ENCODE measurements around the gene LAMC1.

The LAMC1 gene

DNA sequence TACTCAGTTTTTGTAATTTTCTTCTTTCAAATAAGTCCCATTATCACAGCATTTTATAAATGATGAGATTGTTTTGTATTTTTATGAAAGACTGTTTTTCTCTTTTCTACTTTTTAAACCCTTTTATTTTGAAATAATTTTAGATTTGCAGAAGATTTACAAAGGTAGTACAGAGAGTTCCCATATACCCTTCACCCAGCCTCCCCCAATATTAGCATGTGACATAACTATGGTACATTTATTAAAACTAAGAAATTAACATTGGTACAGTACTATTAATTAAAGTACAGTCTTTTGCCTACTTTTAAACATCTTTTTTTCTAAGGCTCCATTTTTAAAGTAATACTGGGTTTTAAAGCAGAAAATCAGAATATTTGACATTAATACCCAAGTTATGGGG is 127.2 kb downstream of the LAMC1 start:
- no peak for DNase-seq

DNA sequence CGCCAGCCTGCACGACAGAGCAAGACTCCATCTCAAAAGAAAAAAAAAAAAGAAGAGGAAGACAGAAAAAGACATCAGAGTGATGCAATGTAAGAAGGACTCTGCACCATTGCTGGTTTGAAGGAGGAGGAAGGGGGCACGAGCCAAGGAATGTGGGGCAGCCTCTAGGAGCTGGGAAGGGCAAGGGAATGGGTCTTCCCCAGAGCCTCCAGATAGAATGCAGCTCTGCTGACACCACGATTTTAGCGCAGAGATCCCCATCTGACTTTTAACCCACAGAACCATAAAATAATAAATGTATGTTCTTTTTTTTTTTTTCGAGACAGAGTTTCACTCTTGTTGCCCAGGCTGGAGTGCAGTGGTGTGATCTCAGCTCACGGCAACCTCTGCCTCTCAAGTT is 129.0 kb downstream of the LAMC1 start:
- no peak for DNase-seq

DNA sequence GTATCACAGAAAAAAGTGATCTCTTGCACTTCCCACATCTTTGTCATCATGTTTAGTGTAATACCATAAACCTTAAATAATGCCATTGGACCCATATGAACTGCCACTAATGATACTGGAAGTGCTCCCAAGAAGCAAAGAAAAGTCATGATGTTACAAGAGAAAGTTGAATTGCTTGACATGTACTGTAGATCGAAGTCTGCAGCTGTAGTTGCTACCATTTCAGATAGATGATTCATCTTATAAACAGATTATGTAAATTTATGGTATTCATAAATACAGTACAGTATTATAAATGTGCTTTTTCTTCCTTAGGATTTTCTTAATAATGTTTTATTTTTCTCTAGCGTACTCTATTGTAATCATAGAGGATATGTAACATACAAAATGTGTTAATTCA is 132.7 kb downstream of the LAMC1 start:
- DNase-seq = peak; percentile 30

- DNase-seq = peak; percentile 28
Measured at GRCh38 chr1:183159960-183160359, 136.7 kb downstream of the LAMC1 start.

GRCh38 chr1:183161391-183161790 is 138.2 kb downstream of the LAMC1 start:
- DNase-seq = peak; percentile 39

DNA sequence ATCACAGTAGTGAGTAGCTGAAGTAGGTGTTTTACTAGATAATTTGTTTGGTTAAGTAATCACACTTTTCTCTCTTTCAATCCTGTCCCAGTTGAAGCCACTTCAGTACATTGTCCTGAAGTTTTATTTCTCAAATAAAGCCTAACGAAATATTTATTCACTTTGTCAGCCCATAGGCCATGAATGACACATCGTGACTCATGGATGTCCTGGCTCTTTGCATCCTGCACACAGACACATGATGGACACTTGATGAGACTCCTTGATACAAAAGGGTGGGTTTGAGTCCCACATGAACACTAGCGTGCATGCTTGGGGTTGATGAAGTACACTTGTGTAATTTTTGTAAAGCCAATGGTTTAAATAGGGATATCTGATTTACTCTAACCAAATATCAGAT is 140.1 kb downstream of the LAMC1 start:
- DNase-seq = peak; percentile 97

- peak; percentile 74 for DNase-seq
Measured at GRCh38 chr1:183164340-183164739, 141.1 kb downstream of the LAMC1 start.

- DNase-seq = no peak
Measured at GRCh38 chr1:183164963-183165362, 141.7 kb downstream of the LAMC1 start.

GRCh38 chr1:183165456-183165855 is 142.2 kb downstream of the LAMC1 start:
- no peak for DNase-seq

DNA sequence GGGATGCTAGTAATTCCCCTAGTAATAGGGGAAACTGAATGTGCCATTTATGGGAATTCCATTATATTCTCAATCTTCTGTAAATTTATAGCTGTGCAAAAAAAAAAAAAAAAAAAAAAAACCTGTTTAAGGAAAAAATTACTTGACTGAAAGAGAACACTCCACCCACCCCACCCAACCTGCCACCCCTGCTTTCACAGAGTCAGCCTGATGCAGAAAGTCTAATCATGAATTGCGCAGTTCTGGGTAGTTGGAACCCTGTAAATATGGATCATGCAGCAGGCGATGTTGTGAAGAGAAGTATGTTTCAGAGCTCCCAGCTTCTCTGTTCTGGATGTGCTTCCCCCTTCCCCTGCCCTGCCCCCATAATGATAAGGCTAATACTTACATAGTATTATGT is 143.2 kb downstream of the LAMC1 start:
- no peak for DNase-seq

DNA sequence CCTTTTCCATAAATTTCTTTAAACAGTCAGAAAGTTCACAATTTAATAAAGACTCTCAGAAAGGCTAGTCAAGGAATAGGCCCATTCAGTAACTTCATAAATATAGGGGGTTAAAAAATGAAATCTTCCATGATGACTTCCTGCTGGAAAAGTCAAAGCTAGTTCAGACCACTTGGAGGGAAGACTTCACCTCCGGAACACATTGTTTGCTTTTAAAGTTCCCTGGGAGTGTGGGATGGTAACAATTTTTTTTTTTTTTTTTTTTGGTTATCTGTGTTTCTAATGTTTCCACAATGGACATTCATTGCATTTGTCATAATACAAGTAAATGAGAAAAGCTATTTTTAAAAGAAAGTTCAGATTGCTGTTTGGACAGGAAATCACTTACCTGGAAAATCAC is 144.5 kb downstream of the LAMC1 start:
- DNase-seq = no peak

GRCh38 chr1:183168308-183168707 is 145.1 kb downstream of the LAMC1 start:
- no peak for DNase-seq

GRCh38 chr1:183173828-183174227 is 150.6 kb downstream of the LAMC1 start:
- DNase-seq = no peak

DNA sequence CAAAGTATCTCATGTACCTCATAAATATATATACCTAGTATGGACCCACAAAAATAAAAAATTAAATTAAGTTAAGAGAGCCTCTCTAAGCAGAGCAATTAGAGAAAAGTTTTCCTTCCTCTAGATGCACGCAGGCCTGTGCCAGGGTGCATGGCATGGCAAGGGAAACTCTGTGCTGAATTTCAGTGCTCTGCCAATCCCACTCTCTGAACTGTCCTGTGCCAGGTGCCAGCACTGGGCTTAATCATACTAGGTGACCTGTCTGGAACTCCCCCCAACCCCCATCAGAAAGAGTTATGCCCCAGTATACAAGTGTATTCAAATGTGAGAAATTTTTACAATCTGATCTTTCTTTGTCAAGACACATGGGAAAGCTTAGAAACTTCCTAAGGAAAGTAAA is 152.4 kb downstream of the LAMC1 start:
- DNase-seq = no peak

- DNase-seq = no peak
Measured at GRCh38 chr1:183178545-183178944, 155.3 kb downstream of the LAMC1 start.

GRCh38 chr1:183179033-183179432 is 155.8 kb downstream of the LAMC1 start:
- no peak for DNase-seq

DNA sequence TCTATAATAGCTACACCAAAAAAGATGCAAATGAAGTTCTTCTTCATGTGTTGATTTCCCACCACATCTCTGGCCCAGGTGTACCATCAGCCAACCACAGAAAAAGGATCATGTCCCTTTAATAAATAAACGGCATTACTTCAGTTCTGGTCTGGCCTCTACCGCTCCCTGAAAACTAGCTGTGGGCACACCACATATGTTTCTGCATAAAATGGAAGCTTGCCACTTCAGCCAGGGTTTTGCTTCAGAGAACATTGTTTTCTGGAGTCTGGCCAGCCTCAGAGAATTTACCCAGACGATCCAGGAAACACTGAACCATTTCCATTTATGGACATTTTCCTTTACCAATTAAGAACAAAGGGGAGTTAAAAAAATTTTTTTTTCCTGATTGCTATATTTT is 157.0 kb downstream of the LAMC1 start:
- peak; percentile 92 for DNase-seq

- peak; percentile 96 for DNase-seq
Measured at GRCh38 chr1:183180634-183181056, 157.4 kb downstream of the LAMC1 start.

- DNase-seq = peak; percentile 54
Measured at GRCh38 chr1:183185941-183186490, 162.8 kb downstream of the LAMC1 start, which contains the start of gene LAMC2. LAMC2 (plus strand) TSS chr1:183186264; CDS start chr1:183186353, 89 bp downstream.

DNA sequence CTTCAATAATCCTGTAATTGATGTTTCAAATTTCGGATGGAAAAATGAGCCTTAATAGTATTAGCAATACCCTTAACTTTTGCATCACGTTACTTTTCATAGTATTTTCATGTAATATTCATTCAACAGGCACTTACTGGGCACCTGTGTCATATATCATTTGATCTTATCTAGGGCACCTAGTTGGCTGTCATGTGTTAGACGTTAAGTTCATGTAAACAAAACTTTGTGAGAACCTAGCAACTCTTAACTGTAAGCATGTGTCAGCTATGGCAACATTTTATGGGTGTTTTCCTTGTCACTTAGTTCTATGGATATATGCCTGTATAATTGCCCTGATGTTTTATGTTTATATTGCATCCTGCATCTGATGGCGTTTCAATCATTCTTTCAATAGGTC is 163.6 kb downstream of the LAMC1 start:
- no peak for DNase-seq

GRCh38 chr1:183188240-183188639 is 165.0 kb downstream of the LAMC1 start:
- no peak for DNase-seq

GRCh38 chr1:183191833-183192232 is 168.6 kb downstream of the LAMC1 start:
- DNase-seq = peak; percentile 93

DNA sequence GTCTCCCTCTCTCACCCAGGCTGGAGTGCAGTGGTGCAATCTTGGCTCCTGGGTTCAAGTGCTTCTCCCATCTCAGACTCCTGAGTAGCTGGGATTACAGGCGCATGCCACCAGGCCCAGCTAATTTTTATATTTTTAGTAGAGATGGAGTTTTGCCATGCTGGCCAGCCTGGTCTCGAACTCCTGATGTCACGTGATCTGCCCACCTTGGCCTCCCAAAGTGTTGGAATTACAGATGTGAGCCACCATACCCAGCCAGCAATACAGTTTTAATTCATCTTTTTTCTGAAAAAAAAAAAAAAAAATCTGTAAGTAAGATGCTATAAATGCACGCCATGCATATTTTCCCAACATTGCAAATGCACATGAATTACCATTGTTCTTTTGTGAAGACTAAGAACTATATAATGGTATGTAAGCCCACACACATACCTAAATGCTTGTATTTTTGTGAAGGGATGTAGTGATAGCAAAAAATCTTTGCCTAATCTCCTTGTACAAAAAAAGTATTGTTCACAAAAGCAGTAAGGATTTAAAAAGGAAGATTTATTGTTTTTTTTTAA is 170.8 kb downstream of the LAMC1 start:
- no peak for DNase-seq

GRCh38 chr1:183194527-183195141 is 171.4 kb downstream of the LAMC1 start:
- DNase-seq = no peak

Data from fibroblast of skin of back (primary cell).